HG03432 (cell line): ENCODE measurements around the gene ACSM2B.
"Not testable (repeated sequence)": the region's sequence is repeated elsewhere in the genome, so short reads cannot be mapped to it uniquely, and the experiment has no call there.

Experiments
- ATAC-seq: cut with Tn5 transposase; IDR thresholded peaks from one replicate; pipeline ENCODE4 v1.9.1; 2021; ENCODE audit warnings: mild to moderate bottlenecking, moderate library complexity; ENCODE audit not compliant: unreplicated experiment

Gene ACSM2B

DNA sequence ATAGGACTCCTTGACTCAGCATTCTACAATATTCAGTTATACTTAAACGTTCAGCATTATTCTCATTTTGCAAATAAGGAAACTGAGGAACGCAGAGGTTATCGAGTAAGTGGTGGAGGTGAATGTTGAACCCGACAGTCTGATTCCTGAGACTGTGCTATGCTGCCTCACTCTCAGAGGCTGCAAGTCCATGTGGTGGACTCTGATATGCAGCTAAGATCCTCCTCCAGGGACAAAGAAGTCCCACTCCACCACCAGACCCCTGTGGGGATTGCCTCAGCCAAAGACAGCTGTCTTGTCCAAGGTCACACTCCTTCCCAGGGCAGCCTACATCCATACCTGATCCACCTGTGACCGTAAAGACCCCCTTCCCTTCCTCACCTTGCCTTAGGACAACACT, 37.5 kb downstream of the ACSM2B start:
- ATAC-seq, result no peak

DNA sequence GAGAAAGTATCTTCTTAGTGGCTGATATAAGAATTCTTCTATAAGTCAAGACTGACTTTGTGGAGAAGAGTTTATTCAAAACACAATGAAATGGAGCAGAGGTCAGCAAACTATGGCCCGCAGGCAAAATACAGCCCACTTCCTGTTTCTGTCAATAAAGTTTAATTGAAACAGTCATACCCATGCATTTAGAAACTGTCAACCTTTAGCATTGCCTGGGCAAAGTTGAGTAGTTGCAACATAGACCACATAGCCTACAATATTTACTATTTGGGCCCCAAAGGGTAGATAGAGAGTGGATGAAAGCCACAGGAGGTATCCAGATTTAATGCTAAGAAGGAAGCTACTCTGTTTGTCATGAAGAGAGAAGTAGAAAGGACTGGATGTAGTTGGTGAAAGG, 38.0 kb downstream of the ACSM2B start:
- no peak for ATAC-seq

DNA sequence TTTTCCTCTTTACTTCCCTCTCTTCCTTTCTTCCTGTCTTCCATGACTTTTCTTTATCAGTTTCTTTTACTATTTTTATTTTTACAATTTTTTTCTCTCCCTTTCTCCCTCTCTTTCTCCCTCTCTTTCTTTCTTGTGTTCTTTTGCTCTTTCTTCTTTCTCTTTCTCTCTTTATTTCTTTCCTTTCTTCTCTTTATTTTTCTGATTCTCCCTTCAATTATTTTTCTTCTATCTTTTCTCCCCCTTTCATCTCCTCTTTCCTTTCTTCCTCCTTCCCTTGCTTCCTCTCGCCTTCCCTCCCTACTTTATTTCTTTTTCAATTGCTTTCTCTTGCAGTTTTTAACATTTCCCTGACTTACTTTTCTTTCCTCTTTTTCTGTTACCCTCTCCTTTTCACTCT, 39.5 kb downstream of the ACSM2B start:
- ATAC-seq, result not testable (repeated sequence)

DNA sequence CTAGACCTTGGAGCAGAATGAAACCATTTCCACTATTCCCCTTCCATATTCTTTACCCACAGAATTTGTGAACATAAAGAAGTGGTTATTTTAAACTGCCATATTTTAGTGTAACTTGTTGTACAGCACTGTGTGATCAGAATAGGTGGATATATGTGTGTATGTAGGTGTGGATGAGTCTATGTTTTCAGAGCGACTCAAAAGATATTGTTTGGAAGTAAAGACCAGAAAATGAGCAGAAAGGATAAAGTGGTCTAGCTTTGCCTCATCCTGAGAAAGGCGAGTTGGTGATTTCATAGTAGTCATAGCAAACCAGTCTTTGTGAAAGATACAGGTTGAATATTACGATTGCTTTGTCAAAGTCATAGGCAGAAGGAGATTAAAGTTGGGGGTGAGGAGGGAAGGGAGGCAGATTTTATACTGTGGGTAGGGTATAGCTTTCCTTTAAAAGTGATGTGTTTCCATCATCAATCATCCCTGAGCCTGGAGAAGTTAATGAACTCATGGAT, 43.8 kb downstream of the ACSM2B start:
- ATAC-seq, result not testable (repeated sequence)

DNA sequence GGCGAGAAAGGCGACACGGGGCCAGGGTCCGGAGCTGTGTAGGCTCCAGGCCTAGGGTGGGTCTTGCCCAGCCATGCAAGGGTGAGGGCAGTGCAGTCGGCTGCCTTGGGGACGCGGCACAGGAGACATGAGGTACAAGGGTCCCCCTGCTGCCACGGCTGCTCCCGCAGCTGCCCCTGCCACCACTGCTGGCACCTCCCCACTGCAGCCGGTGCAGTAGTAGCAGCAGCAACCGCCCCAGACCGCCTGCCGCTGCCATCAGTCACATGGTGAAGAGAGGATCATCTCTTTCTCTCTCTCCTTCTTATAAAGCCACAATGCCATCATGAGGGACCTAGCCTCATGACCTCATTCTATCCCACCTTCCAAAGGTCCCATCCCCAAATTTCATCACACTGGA, 44.4 kb downstream of the ACSM2B start:
- not testable (repeated sequence) for ATAC-seq

DNA sequence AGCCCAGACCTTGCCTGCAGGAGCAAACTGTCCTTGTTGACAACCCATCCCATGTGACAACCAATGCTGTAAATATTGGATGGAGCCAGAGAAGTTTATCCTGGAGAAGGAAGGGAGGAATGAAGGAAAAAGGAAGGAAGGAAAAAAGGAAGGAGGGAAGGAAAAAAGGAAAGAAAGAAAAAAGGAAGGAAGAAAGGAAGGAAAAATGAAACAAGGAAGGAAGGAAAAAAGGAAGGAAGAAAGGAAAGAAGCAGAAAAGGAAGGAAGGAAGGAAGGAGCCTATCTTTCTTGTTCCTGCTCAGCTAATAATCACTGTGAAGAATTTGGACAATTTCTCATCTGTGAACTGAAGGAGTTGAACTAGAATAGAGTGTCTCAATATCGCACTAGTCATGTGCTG, 56.1 kb downstream of the ACSM2B start:
- no peak for ATAC-seq

DNA sequence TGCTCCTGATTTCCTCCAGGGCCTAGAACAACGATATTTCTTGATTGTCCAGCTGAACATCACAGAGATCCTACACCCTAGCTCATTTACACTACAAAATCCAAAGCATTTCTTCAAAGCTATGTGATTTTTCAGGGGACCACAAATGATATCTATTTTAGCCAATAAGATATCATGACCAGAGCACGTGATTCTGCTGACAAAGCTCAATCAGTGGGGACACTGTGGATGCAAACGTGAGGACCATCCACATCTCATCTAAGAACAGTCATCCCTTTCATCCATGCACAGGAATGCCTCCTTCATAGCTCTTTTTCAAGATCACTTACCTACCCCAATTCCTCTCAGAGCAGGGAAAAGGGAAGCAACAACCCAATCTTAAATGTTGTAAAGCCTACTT, 56.9 kb downstream of the ACSM2B start:
- ATAC-seq, result no peak

- no peak for ATAC-seq
Observed at GRCh38 chr16:20517149-20517548, 59.0 kb downstream of the ACSM2B start.

GRCh38 chr16:20515688-20516090, 60.5 kb downstream of the ACSM2B start:
- ATAC-seq, result no peak

DNA sequence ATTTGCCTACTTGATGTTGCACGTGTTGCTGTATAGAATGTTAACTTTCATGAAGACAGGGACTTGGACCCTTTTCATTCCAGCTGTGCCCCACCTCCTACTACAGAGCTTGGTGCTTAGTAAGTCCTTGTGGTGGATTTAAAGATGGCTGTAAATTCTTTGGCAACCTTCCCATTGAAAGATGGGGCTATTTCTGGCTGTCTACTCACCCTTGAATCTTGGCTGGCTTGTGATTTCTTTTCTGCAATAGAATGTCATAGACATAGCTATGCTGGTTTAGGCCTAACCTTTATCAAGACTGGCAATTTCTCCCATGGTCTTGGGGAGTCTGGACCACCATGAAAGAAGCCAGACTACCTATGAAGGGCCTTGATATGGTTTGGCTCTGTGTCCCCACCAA, 65.8 kb downstream of the ACSM2B start:
- no peak for ATAC-seq

GRCh38 chr16:20507280-20507679, 68.9 kb downstream of the ACSM2B start:
- ATAC-seq, result no peak

- no peak for ATAC-seq
Observed at GRCh38 chr16:20504418-20504817, 71.7 kb downstream of the ACSM2B start.

DNA sequence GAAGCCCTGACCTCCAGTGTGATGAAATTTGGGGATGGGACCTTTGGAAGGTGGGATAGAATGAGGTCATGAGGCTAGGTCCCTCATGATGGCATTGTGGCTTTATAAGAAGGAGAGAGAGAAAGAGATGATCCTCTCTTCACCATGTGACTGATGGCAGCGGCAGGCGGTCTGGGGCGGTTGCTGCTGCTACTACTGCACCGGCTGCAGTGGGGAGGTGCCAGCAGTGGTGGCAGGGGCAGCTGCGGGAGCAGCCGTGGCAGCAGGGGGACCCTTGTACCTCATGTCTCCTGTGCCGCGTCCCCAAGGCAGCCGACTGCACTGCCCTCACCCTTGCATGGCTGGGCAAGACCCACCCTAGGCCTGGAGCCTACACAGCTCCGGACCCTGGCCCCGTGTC, 84.7 kb downstream of the ACSM2B start:
- ATAC-seq, result not testable (repeated sequence)

GRCh38 chr16:20490994-20491393, 85.2 kb downstream of the ACSM2B start:
- not testable (repeated sequence) for ATAC-seq
